ENCODE results near the gene LRCOL1. TPM values are rescaled to one million over a fixed set of nuclear protein-coding genes. Genes with fewer than 3 reads are reported as not detected.

LRCOL1 gene
- total and polyA plus RNA-seq, 2 of the 13 experiments (the other 11 are each of a cell fraction or from before 2014, with no cell fraction given): not detected

DNA sequence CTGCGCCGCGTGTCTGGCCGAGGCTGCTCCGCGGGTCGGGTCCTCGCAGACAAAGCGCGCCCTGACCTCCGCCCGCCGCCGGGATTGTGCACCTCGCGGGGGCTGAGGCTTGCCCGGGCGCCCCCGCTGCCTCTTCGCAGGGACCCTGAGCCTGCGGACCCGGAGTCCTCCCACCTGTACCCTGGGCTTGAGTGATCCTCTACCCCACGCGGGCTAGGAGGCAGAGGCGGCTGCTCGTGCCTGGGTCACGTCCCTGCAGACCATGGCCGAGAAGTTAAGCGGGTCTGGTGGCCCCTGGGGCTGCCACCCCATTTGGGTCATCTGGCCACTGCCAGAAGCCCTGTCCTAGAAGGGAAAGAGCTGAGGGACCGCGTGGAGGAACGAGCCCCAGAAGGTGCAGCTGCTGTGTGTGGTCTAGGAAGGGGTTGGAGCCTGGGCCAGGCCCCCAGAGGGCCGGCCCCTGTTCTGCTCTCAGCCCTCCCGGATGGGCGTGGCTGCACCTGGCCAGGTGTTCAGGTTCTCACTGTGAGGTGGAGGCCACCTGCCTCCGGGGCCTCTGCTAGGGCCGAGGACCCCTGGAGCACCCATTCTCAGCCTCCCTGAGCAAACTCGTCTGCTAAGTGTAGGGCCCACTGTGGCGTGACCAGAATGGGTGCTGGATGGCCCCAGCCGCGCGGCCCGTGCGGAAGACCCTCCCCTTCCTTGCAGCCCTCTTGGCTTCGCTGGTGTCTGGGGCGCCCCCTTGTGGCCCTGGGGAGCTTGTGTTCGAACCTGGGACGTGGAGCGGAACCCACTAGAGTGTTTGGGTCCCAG is 49.6 kb downstream of the LRCOL1 start (continued):
- TF ChIP-seq, protein P1, sequence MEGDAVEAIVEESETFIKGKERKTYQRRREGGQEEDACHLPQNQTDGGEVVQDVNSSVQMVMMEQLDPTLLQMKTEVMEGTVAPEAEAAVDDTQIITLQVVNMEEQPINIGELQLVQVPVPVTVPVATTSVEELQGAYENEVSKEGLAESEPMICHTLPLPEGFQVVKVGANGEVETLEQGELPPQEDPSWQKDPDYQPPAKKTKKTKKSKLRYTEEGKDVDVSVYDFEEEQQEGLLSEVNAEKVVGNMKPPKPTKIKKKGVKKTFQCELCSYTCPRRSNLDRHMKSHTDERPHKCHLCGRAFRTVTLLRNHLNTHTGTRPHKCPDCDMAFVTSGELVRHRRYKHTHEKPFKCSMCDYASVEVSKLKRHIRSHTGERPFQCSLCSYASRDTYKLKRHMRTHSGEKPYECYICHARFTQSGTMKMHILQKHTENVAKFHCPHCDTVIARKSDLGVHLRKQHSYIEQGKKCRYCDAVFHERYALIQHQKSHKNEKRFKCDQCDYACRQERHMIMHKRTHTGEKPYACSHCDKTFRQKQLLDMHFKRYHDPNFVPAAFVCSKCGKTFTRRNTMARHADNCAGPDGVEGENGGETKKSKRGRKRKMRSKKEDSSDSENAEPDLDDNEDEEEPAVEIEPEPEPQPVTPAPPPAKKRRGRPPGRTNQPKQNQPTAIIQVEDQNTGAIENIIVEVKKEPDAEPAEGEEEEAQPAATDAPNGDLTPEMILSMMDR (CRISPR knock-in tag; IDR thresholded peaks at IDR 0.05): peak; percentile 88
- TF ChIP-seq ZNF138 (CRISPR knock-in tag; IDR thresholded peaks at IDR 0.05; ENCODE audit: low read depth): no peak; the same call in 1 of the 2 replicates
- TF ChIP-seq, protein P2, sequence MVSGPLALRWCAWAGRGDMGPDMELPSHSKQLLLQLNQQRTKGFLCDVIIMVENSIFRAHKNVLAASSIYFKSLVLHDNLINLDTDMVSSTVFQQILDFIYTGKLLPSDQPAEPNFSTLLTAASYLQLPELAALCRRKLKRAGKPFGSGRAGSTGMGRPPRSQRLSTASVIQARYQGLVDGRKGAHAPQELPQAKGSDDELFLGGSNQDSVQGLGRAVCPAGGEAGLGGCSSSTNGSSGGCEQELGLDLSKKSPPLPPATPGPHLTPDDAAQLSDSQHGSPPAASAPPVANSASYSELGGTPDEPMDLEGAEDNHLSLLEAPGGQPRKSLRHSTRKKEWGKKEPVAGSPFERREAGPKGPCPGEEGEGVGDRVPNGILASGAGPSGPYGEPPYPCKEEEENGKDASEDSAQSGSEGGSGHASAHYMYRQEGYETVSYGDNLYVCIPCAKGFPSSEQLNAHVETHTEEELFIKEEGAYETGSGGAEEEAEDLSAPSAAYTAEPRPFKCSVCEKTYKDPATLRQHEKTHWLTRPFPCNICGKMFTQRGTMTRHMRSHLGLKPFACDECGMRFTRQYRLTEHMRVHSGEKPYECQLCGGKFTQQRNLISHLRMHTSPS (CRISPR knock-in tag; IDR thresholded peaks at IDR 0.05; ENCODE audit: low read depth): no peak
- 0 out of 2 replicates have a peak, but pooled peaks have one; percentile 49 for TF ChIP-seq ZNF747 (CRISPR knock-in tag; IDR thresholded peaks at IDR 0.05; ENCODE audit: borderline replicate concordance)
- TF ChIP-seq ZNF562 (CRISPR knock-in tag; IDR thresholded peaks at IDR 0.05; ENCODE audit: borderline replicate concordance): no peak
- TF ChIP-seq YEATS2 (CRISPR knock-in tag; IDR thresholded peaks at IDR 0.05; ENCODE audit: borderline replicate concordance): no peak
- TF ChIP-seq, protein P3, sequence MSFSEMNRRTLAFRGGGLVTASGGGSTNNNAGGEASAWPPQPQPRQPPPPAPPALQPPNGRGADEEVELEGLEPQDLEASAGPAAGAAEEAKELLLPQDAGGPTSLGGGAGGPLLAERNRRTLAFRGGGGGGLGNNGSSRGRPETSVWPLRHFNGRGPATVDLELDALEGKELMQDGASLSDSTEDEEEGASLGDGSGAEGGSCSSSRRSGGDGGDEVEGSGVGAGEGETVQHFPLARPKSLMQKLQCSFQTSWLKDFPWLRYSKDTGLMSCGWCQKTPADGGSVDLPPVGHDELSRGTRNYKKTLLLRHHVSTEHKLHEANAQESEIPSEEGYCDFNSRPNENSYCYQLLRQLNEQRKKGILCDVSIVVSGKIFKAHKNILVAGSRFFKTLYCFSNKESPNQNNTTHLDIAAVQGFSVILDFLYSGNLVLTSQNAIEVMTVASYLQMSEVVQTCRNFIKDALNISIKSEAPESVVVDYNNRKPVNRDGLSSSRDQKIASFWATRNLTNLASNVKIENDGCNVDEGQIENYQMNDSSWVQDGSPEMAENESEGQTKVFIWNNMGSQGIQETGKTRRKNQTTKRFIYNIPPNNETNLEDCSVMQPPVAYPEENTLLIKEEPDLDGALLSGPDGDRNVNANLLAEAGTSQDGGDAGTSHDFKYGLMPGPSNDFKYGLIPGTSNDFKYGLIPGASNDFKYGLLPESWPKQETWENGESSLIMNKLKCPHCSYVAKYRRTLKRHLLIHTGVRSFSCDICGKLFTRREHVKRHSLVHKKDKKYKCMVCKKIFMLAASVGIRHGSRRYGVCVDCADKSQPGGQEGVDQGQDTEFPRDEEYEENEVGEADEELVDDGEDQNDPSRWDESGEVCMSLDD (CRISPR knock-in tag; IDR thresholded peaks at IDR 0.05; ENCODE audit: borderline replicate concordance): no peak
- TF ChIP-seq ADNP (CRISPR knock-in tag; IDR thresholded peaks at IDR 0.05): 0 out of 2 replicates have a peak, but pooled peaks have one; percentile 32
- no peak; the same call in 1 of the 2 replicates for TF ChIP-seq ZNF552 (CRISPR knock-in tag; IDR thresholded peaks at IDR 0.05; ENCODE audit: borderline replicate concordance)
- TF ChIP-seq ZNF816 (CRISPR knock-in tag; IDR thresholded peaks at IDR 0.05; ENCODE audit: borderline replicate concordance): no peak
- no peak for TF ChIP-seq HNRNPUL1 (IDR thresholded peaks at IDR 0.05; ENCODE audit: low read depth, low read length)
- TF ChIP-seq CC2D1A (CRISPR knock-in tag; IDR thresholded peaks at IDR 0.05): no peak
- TF ChIP-seq ZNF354B (CRISPR knock-in tag; IDR thresholded peaks at IDR 0.05): no peak
- peak; percentile 8; the same call in 1 of the 2 replicates for TF ChIP-seq ZMYM2 (CRISPR knock-in tag; IDR thresholded peaks at IDR 0.05)
- no peak for TF ChIP-seq AHR (CRISPR knock-in tag; IDR thresholded peaks at IDR 0.05)
- TF ChIP-seq ATRX (CRISPR knock-in tag; IDR thresholded peaks at IDR 0.05; ENCODE audit: borderline replicate concordance): no peak
- peak; percentile 42 for TF ChIP-seq ZNF883 (CRISPR knock-in tag; IDR thresholded peaks at IDR 0.05; ENCODE audit: not compliant biosample characterization)
- TF ChIP-seq ZSCAN29 (CRISPR knock-in tag; conservative IDR thresholded peaks at IDR 0.05): no peak
- TF ChIP-seq ZNF644 (CRISPR knock-in tag; IDR thresholded peaks at IDR 0.05; ENCODE audit: low read depth): no peak
- no peak for TF ChIP-seq SMARCE1 (IDR thresholded peaks at IDR 0.05; ENCODE audit: borderline replicate concordance)
- no peak for TF ChIP-seq NCOR1 (IDR thresholded peaks at IDR 0.05; ENCODE audit: borderline replicate concordance, low read length)
- peak; percentile 37; the same call in 1 of the 2 replicates for TF ChIP-seq ZNF607 (CRISPR knock-in tag; IDR thresholded peaks at IDR 0.05; ENCODE audit: borderline replicate concordance)
- TF ChIP-seq HOXA3 (CRISPR knock-in tag; IDR thresholded peaks at IDR 0.05): no peak
- no peak for TF ChIP-seq YY1 (IDR thresholded peaks at IDR 0.05; ENCODE audit: insufficient read depth, insufficient replicate concordance, low read depth, low read length)

Data from HepG2 (cell line).